ENCODE data around the gene CDH13. TPM values are rescaled to one million over a fixed set of nuclear protein-coding genes. Genes with fewer than 3 reads are reported as not detected.

Gene CDH13
- total and polyA plus RNA-seq, 2 donors (not counting 3 experiments of a cell fraction or from before 2014, with no cell fraction given): 96.6 to 124 TPM

- Histone ChIP-seq H3K9me3 (replicated peaks; ENCODE audit: control insufficient read depth, insufficient read depth, low read length) (no peaks in the 10 kb centered on the region), H3K79me2 (ENCODE audit: control insufficient read depth, insufficient read depth, low read length) (no peaks in the 10 kb centered on the region), H4K20me1 (replicated peaks; ENCODE audit: control insufficient read depth, extremely low read depth, insufficient read depth, low read length) (no peaks in the 10 kb centered on the region), H3K4me2 (ENCODE audit: insufficient read depth, low read length) (no peak overlapping the region), H3K4me3 (replicated peaks in 1 of 3; ENCODE audit: insufficient read depth in 1 of 3, low read depth in 1 of 3, low read length in 3 of 3) (no peak overlapping the region), H3K9ac (replicated peaks; ENCODE audit: extremely low read depth, insufficient read depth, low read length) (no peak overlapping the region), H3K4me1 (ENCODE audit: control insufficient read depth, extremely low read depth, insufficient read depth, low read length) (no peaks in the 10 kb centered on the region), H3K36me3 (ENCODE audit: control insufficient read depth in 2 of 2, extremely low read depth in 1 of 2, insufficient read depth in 2 of 2, low read length in 2 of 2) (no peaks in the 10 kb centered on the region), H3K9me1 (replicated peaks; ENCODE audit: control insufficient read depth, extremely low read depth, insufficient read depth, low read length) (no peaks in the 10 kb centered on the region), H2AFZ (ENCODE audit: low read depth, low read length) (no peak overlapping the region), H3K27me3 (ENCODE audit: control insufficient read depth in 2 of 2, insufficient read depth in 2 of 2, low read length in 2 of 2) (no peaks in the 10 kb centered on the region), H3K27ac (ENCODE audit: insufficient read depth, low read depth, low read length) (no peak overlapping the region)
- CTCF ChIA-PET: no interaction called here
- no peak for TF ChIP-seq MYC (IDR thresholded peaks at IDR 0.05; ENCODE audit: low read depth, low read length)
- no peak for TF ChIP-seq FOS (IDR thresholded peaks at IDR 0.05; ENCODE audit: borderline replicate concordance, insufficient read depth, low read length)
- no peak for TF ChIP-seq POLR2AphosphoS5 (IDR thresholded peaks at IDR 0.05; ENCODE audit: insufficient read depth, low read depth, low read length)
- no peak for TF ChIP-seq GATA2 (IDR thresholded peaks at IDR 0.05; ENCODE audit: insufficient read depth, insufficient read length, low read depth, low read length)
- TF ChIP-seq CTCF (IDR thresholded peaks at IDR 0.05; ENCODE audit: extremely low read depth in 1 of 2, insufficient read depth in 1 of 2, low read depth in 1 of 2, low read length in 2 of 2): no peak
- FAIRE-seq (no peak), DNase-seq (ENCODE audit: low read depth, low spot score) (no peak)
- BruUV-seq (replicated peaks): no TSS peak
- POLR2A ChIA-PET: no interaction called here
- dilution Hi-C loops (cut with MboI; ENCODE audit: extremely low pct_ligation_motif_present, low sequenced_read_pairs): no loop called here
- intact Hi-C loops (cut with micrococcal nuclease): no loop called here
Measured at GRCh38 chr16:83609178-83609577, 982.4 kb downstream of the CDH13 start.

All from endothelial cell of umbilical vein (primary cell).